Activated T-cell treated with anti-CD3 and anti-CD28 coated beads for 4 hours (primary cell): Measurements from ENCODE around the gene PRKAR1B.
"Not testable (repeated sequence)": the region's sequence is repeated elsewhere in the genome, so short reads cannot be mapped to it uniquely, and the experiment has no call there.

Experiments
- DNase-seq: peaks from one replicate; pipeline ENCODE4 v3.0.0-alpha.2; 2020

The PRKAR1B gene

DNA sequence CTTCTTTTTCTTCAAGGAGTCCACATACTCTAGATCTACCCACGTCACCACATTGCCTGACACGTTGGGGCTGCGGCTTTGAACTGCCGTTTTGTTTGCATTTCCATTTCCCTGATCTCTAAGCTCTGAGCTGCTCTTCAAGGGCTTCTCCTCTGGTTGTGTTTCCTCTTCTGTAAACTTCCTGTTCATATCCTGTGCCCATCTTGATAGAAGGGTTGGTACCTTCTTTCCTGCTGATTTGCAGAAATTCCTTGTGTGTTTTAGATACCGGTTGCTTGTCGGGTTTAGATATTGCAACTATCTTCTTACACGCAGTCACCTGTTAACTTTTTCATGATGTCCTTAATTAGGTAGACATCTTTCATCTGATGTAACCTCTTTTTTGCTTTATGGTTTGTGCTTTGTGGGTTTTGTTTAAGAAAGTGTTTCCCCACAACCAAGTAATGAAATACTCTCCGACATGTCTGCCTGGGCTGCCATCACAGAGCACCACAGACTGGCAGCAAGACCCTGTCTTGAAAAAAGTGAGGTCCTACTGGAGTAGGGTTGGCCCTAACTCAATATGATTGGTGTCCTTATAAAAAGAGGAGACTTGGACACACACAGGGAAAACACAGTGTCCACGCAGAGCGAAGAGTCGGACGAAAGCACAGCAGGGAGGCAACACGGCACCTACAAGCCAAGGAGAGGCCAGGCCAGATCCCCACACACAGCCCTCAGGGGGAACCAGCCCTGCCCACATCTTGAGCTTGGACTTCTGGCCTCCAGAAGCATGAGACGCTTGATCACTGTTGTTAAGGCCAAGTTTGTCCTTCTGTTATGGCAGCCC lies 108.3 kb downstream of the PRKAR1B start:
- DNase-seq: no peak

- no peak for DNase-seq
Measured at GRCh38 chr7:617614-618538, 109.2 kb downstream of the PRKAR1B start.

DNA sequence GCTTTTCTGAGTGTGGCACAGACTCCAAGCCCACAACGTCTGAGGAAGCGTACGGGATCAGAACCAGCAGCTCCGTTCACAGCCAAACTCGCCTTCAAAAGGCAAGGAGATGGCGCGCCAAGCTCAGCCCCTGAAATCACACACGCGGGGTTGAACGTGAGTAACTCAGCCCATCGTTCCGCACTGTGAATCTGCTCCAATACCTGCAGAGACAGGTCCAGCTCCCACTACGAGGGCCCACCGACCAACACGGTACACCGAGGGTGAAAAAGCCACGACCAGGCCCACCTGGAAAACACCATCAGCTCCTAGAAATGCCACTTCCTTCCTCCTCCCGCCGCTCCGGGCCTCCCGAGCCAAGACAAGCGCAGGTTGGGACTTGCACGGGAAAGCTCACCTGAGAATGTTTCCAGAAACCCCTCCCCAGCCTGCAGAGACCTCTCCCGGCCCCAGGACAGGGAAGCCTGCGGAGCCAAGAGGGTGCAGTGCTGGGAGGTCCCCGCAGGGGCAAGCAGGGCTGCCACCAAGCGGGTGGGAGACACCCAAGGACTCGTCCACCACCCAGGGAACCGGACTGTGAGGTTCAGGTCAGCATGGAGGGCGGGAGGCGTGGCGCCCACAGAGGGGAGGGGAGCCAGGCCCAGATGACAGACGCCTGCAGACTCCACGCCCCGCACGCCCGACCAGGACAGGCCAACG lies 113.5 kb downstream of the PRKAR1B start:
- no peak for DNase-seq

- not testable (repeated sequence) for DNase-seq
Measured at GRCh38 chr7:611837-612236, 115.2 kb downstream of the PRKAR1B start.

DNA sequence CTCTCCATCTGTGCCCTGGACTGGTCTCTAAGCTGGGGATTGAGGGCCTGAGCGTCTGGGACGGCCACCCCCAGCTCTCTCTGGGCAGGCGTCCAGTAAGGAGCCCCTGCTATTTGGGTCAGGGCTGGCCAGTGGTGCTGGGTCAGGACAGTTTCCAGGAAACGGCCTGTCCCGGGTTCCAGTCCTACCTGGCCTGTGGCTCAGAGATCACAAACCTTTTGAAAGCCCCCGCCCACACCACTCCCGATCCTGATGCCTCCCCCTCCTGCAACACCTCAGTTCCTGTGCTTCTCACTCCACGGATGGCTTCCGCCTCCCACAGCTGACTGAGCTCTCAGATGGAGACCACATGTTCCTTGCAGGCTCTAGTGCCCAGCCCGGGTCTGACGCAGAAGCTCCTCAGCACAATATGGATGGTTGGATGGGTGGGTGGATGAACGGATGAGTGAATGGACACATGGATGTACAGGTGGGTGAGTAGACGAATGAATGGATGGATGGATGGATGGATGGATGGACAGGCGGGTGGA lies 115.7 kb downstream of the PRKAR1B start:
- no peak for DNase-seq

GRCh38 chr7:610531-611280 lies 116.4 kb downstream of the PRKAR1B start:
- no peak for DNase-seq

DNA sequence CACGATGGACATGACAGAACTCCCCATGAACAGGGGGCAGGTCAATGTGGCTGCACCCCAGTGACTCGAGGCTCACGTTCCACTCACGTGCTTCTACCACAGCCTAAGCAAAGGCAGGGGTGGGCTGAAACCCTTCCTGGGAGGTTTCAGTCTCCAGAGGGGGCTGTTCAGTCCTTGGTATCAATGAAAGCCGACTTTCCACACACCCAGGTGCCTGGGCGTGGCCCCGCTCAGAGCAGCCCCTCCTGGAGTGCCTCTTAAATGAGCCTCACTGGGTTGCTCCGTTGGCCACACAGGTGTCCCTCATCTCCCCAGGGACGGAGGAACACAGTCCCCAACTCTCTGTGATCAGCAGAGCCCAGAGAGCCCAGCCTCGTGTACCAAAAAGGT lies 116.9 kb downstream of the PRKAR1B start:
- DNase-seq: no peak

- no peak for DNase-seq
Measured at GRCh38 chr7:609365-609764, 117.7 kb downstream of the PRKAR1B start.

DNA sequence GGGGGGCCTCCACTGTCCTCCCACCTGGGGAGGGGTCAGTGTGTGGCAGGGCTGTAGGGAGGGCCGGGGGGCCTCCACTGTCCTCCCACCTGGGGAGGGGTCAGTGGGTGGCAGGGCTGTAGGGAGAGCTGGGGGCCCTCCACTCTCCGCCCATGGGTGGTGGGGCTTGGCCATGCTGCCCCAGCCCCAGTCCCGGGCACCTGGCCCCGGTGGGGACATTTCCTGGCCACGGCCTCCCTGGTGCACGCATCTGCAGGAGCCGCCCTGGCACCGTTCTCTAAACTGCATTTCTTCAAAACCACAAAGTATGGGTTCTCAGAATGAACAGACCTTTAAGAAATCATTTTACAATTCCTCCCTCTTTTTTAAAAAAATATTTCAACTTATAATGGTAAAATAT lies 118.1 kb downstream of the PRKAR1B start:
- no peak for DNase-seq

DNA sequence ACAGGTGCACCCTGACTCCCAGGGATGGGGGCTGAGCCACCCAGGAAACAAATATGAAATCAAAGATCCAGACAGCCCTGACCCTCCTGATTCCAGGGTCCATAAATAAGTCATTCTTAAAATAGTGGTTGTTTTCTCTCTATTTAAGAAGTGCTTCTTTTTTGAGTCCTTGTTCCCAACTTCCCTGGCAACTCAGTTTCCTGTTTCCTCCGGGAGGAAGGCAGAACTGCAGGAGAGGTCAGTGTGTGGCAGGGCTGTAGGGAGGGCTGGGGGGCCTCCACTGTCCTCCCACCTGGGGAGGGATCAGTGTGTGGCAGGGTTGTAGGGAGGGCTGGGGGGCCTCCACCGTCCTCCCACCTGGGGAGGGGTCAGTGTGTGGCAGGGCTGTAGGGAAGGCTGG lies 118.7 kb downstream of the PRKAR1B start:
- DNase-seq: no peak

DNA sequence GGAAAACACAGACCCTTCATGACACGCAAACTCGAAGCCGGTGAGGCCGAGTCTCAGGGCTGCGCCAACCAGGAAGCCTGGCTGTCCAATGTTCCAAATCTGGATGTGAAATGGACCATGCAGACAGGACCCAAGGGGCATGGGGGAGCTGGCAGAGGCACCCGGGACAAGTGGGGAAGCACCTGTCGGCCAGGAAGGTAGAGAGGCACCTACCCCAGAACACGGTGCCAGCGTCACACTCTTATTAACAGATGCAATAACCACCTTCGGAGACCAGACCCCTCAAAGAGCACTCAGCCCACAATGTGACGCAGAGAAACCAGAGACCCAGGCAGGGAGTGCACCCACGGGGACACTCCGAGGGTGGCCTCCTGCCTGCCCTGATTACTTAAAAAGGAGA lies 119.1 kb downstream of the PRKAR1B start:
- no peak for DNase-seq

DNA sequence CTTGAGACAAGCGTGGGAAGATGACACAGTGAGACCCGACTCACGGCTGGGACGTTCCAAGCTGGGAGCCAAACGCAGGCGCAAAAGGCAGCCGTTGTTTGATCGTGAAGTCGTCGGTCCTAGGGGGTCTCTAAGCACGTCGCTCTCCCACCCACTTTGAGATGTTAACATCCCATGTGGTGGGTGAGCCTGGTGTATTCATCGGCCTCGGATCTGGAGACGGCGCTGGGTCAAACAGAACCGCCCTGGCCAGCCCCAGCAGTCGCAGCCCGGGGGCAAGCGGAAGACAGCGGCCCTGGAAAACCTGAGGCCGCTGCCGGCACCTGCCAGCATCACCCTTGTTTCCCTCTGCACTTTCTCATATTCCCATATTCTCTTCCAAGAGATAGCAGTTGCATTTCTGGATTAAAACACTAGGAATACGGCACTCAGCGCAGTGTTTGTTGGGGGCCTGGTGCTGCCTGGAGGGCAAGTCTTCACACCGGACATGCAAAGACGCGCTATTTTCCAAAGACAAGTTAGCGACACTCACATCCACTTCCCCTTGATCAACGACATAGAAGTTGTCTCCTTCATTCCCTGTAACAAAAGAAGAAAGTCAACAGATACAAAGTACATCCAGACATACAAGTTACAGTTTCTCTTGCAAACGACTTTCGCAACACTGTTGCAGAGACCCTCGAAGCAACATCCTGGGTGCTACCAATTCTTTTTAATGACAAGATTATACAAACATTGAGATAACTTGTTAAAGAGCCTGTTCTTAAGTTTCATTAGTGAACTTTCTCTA lies 121.2 kb downstream of the PRKAR1B start:
- no peak for DNase-seq

DNA sequence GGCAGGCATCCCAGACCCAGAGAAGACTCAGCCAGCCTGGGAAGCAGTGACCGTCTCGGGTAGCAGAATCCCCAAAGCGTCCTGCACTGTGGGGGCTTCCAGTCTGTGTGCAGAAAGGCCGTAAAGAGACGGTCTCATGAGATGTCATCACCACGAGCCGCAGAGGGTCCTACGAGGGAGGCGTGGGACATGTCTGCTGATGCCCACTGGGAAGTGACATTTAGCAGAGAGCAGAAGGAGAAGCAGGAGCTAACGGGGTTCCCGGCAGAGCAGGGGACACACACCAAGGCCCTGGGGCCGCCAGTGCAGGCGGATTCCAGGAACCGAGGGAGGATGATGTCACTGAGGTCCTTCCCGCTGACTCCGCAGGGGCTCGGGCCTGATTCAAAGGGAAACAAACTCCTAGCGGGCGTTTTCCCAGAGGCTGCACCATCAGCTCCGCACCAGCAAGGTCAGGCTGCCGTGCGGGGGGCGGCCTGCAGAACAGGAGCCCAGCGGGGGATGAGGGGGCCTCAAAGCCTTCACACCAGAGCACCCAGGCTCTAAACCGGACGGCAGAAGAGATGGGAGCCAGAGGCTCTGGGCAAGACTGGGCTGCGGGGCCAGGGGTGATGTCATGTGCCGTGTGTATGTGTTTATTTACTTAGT lies 122.1 kb downstream of the PRKAR1B start:
- DNase-seq: no peak

DNA sequence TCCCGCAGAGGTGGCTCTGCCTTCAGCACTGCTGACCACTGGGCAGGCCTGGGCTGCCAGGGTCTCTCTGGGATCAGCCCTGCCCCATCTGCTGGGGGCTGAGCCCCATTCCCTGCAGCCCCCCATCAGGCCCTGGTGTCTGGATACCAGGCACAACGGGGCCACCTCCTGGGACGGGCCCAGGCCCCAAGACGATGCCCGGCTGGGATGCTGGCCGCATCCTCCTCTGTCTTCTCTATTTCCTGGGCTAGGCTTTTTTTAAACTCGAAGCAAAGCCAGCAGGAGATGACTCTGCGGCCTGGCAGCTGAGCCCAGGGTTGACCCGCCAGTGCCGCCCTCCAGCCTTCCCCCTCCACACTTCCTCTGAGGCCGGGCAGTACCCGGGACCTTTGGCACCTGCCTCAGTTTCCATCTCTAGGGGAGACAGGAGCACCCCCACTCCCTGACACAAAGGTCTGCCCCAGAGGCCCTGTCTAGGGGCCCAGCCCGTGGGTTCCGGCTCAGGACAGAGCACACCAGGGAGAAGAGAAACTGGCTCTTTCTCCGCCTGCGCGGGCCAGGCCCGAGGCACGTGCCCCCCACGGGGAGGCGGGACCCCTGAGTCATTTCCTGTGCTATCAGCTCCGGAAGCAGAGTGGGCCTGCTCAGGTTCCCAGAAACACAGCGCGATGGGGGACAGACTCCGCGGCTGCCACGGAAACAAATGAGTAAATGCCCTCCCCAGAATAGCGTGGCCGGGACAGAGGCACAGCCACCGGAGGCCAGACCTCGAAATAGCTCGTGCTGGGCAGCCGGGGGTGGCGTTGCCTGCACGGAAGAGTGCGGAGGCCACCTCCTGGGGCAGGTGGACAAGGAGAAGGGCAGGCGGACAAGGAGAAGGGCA lies 122.8 kb downstream of the PRKAR1B start:
- peak; percentile 94 for DNase-seq

DNA sequence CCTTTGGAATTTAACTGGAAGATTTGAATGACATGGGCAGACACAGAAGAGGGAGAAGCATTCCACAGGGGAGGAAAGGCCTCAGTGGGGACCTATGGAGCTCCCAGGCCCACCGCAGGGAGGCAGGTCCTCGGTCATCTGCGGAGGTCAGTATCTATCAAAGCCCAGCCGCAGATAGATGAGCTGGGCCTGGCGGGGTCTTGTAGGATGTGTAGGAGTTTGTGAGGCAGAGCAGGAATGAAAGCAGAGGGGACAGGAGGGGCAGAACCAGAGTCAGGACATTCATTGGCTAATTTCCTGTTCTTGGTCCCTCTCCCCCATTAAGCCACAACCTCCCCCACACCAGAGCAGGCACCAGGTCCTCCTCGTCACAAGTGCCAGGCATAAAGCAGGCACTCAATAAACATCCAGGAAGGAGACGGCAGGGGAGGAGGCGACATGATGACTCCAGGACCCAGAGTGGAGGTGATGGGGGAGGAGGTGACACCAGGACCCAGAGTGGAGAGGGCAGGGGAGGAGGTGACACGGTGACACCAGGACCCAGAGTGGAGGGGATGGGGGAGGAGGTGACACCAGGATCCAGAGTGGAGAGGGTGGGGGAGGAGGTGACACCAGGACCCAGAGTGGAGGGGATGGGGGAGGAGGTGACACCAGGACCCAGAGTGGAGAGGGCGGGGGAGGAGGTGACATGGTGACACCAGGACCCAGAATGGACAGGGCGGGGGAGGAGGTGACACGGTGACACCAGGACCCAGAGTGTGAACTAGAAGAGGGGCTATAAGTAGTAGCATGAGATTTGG lies 123.7 kb downstream of the PRKAR1B start:
- peak; percentile 53 for DNase-seq

GRCh38 chr7:602341-603141 lies 124.5 kb downstream of the PRKAR1B start:
- no peak for DNase-seq

GRCh38 chr7:601595-602340 lies 125.3 kb downstream of the PRKAR1B start:
- DNase-seq: peak; percentile 83
